ENCODE data around the gene SIAH2. TPM values are rescaled to one million over a fixed set of nuclear protein-coding genes. Genes with fewer than 3 reads are reported as not detected.
"Not testable (repeated sequence)": the region's sequence is repeated elsewhere in the genome, so short reads cannot be mapped to it uniquely, and the experiment has no call there.

SIAH2 gene, protein sequence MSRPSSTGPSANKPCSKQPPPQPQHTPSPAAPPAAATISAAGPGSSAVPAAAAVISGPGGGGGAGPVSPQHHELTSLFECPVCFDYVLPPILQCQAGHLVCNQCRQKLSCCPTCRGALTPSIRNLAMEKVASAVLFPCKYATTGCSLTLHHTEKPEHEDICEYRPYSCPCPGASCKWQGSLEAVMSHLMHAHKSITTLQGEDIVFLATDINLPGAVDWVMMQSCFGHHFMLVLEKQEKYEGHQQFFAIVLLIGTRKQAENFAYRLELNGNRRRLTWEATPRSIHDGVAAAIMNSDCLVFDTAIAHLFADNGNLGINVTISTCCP
- total RNA-seq: 31.5 and 33.4 TPM in 2 replicates

DNA sequence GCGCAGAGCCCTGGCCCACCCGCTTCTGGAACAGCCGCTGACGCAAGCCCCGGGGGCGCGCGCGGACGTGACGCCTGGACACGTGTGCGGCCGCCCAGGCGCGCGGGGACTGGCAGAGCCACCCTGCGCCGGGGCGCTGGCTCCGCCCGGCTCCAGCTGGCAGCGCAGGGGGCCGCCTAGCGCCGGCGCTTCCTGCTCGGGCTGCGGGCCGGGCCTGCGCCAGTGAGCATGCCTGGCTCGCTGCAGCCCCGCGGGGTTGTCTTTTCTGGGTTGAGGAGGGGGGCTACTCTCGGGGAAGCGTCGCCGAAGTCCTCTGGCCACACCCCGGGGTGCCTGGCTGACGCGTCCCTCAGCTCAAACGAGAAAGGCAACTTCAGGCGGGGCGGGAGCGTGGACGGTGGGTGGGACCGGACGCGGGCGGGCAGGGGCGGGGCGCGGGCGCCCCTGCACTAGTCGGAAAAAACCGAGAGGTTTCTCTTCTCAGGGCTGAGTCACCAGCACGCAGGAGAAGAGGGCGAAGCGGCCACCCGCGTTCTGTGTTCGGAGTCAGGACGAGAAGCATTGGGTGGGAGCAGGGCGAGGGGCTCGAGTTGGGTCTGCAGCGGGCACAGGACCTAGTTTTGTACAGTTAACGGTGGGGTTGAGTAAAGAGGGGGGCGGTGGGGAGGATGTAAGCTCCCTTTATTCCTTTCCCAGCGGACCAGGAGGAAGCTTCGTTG lies at the start of gene SIAH2:
Gene SIAH2 (minus strand): TSS at position 48 of the 719 bp plus-strand sequence. CDS start 320 bp downstream, outside the sequence.
- intact Hi-C loops (cut with micrococcal nuclease): loop anchor here (1.0 to 10.0 kb wide), 11 partner anchors 21 to 950 kb away; partner anchors contain the start of genes EIF2A, ERICH6, GPR171 and MED12L

- intact Hi-C loops (cut with micrococcal nuclease): no loop called here
Observed at GRCh38 chr3:150811984-150812383, 49.0 kb upstream of the SIAH2 start.

DNA sequence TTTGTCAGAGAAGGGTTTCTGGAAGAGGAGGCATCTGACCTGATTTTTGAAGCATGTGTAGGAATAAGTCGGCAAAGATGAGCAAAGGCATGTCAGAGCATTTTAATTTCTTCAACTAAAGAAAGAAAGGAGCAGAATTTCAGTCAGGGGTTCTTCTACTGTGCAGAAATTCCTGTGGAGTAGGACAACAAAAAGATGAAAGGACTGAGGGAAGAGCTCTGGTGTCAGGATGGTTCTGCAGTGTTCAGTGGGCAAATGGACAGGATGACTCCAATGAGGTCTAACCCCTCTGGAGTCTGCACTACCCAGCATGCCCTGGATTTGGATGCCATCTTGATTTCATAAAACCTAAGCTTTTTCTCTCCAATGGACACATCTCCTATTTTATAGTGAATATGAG lies 47.7 kb upstream of the SIAH2 start:
- intact Hi-C loops (cut with micrococcal nuclease): no loop called here

GRCh38 chr3:150806185-150806835 lies 43.3 kb upstream of the SIAH2 start:
- intact Hi-C loops (cut with micrococcal nuclease): no loop called here

DNA sequence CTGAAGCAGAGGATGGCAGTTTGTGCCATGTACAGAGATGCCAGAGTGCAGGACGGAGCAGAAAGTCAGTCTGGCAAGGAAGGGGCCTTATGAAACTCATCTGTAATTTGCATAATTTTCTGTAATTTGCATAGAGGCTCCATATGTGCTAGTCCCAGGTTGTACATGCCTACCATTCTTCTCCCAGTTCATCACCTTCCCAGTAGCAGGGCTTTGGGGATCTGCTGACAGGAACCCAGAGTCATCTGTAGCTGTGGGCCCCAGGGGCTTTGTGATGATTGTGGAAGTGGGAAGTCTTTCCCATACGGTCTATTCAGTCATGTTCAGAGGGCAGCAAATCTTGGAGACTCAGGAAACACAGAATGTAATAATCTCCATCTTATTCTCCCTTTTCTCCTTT lies 42.4 kb upstream of the SIAH2 start:
- intact Hi-C loops (cut with micrococcal nuclease): no loop called here

DNA sequence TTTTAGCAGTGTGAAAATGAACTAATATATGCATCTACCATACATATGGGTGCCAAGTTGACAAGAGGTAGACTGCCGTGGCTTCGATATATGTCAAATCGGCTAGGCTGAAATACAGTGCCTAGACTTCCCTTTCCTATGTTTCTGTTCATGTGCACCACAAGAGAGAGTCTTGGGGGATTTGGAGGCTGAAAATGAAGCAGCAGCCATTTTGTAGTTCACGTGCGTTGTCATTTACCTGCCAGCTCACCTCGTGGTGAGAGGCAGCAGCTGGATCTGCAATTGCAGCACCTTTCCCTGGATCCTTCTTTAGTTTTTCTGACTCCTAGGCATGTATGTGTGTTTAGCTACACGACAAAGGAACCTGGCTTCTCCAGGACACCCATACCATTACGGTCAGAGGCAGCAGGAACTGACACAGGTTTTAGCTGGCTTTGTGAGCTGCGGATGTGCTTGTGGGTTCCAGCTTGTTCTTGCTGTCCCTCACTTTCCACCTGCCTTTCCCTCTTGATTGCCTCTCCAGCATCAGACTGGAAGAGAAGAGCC lies 40.5 kb upstream of the SIAH2 start:
- intact Hi-C loops (cut with micrococcal nuclease): no loop called here

DNA sequence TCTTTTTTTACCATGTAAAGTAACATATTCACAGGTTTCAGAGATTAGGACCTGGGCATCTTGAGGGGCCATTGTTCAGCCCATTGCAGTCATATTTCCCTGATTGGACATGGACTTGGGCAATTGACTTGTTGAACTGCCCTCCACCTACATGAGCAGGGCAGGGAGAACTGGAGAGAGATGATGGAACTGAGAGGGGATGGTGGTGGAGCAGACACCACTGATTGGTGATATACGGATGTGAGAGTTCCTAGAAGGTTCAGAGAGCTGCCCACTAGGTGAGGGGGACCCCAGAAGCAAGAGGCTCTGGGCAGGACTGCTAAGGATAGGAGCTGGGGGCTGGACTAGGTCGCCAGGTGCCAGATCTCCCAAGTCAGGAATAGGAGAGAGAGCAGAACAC lies 37.8 kb upstream of the SIAH2 start:
- intact Hi-C loops (cut with micrococcal nuclease): no loop called here

DNA sequence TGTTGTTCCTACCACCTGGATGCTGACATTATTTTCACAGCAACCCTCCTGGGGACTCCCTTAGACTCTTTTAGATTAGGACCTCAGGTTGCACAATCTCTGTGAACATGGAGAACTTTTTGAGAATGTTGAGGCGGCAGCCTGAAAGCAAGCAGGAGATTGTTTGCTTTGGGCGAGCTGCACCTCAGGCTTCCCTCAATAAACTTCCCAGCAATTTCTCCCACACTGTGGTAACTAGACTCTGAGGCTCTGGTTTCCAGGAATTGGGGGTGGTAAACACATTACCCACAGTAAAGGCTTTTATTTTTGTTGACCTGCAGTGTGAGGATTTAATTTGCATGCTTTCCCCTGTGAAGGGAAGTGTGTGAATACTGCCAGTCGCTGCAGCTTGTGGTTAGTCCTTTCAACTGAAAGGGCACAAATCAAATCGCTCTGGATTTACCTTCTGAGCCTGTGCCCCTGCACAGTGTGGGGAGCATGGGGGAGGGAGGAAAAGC lies 35.2 kb upstream of the SIAH2 start:
- intact Hi-C loops (cut with micrococcal nuclease): no loop called here

- intact Hi-C loops (cut with micrococcal nuclease): no loop called here
Observed at GRCh38 chr3:150797155-150797554, 34.2 kb upstream of the SIAH2 start.

DNA sequence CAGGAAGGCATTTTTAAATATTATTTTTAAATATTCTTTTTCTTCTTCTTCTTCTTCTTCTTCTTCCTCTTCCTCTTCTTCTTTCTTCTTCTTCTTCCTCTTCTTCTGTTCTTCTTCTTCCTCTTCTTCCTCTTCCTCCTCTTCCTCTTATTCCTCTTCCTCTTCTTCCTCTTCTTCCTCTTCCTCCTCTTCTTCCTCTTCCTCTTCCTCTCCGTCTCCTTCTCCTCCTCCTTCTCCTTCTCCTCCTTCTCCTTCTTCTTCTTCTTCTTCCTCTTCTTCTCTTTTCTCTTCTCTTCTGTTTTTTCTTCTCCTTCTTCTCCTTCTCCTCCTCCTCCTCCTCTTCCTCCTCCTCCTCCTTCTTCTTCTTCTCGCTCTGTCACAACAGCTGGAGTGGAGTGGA lies 33.6 kb upstream of the SIAH2 start:
- intact Hi-C loops (cut with micrococcal nuclease): not testable (repeated sequence)

GRCh38 chr3:150793641-150794040 lies 30.7 kb upstream of the SIAH2 start:
- intact Hi-C loops (cut with micrococcal nuclease): no loop called here

- intact Hi-C loops (cut with micrococcal nuclease): no loop called here
Observed at GRCh38 chr3:150790629-150791028, 27.7 kb upstream of the SIAH2 start.

DNA sequence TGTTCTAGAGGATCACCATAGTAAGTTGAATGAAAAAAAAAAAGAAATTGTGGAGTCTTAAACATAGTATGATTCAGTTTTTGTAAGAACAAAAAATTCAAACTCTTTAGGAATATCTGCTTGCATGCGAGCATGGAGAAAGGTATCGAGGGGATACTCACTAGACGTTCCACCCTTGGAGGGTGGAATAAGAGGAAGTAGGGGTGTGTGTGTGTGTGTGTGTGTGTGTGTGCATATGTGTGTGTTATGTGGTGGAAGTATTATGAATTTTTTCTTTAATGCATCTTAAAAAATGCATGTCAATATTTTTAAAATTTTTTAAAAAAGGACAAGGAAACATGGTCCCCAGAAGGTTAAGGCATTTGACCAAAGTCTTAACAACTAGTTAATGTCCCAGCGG lies 26.5 kb upstream of the SIAH2 start:
- intact Hi-C loops (cut with micrococcal nuclease): loop anchor here (5.0 kb wide), 2 partner anchors 138 to 358 kb away; no protein-coding TSS in a partner anchor

GRCh38 chr3:150787741-150788370 lies 24.9 kb upstream of the SIAH2 start:
- intact Hi-C loops (cut with micrococcal nuclease): loop anchor here (1.0 to 5.0 kb wide), 4 partner anchors 67 to 359 kb away; no protein-coding TSS in a partner anchor

DNA sequence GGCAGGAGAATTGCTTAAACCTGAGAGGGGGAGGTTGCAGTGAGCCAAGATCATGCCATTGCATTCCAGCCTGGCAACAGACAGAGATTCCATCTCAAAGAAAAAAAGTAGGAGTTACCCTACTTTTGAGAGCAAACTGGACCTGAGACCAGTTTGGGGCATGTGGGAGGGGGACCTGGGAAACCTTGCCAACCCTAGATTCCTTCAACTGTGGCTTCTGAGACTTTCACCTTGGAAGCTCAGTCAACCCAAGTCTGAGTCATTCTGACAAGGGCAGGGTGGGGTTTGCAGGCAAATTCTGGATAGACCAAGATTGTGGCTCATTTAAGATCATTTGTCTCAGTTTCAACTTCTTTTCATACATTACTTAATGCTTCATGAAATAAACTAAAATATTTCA lies 23.8 kb upstream of the SIAH2 start:
- intact Hi-C loops (cut with micrococcal nuclease): loop anchor here (1.0 to 5.0 kb wide), 4 partner anchors 65 to 361 kb away; no protein-coding TSS in a partner anchor

DNA sequence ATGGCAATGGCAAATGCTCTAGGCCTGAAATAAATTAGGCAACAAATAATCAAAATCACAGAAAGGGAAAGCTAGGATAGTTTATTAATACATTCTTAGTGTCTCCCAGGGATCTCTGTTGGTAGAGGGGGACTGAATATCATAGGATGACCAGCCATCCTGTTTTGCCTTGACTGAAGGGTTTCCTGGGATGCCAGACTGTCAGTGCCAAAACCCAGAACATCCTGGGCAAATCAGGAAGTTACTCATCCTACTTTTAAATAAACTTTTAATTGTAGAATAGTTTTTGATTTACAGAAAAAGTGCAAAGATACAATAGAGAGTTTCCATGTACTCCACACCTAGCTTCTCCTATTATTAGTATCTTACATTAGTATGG lies 21.8 kb upstream of the SIAH2 start:
- intact Hi-C loops (cut with micrococcal nuclease): loop anchor here (1.0 to 5.0 kb wide), 4 partner anchors 21 to 377 kb away; partner anchors contain the start of genes SIAH2 and TSC22D2

- intact Hi-C loops (cut with micrococcal nuclease): loop anchor here (1.0 to 5.0 kb wide), 2 partner anchors 21 to 377 kb away; partner anchors contain the start of genes SIAH2 and TSC22D2
Observed at GRCh38 chr3:150783920-150784746, 21.2 kb upstream of the SIAH2 start.

- intact Hi-C loops (cut with micrococcal nuclease): loop anchor here (5.0 kb wide), 1 partner anchor 376 kb away; the partner anchor contains the start of gene TSC22D2
Observed at GRCh38 chr3:150783316-150783715, 20.3 kb upstream of the SIAH2 start.

DNA sequence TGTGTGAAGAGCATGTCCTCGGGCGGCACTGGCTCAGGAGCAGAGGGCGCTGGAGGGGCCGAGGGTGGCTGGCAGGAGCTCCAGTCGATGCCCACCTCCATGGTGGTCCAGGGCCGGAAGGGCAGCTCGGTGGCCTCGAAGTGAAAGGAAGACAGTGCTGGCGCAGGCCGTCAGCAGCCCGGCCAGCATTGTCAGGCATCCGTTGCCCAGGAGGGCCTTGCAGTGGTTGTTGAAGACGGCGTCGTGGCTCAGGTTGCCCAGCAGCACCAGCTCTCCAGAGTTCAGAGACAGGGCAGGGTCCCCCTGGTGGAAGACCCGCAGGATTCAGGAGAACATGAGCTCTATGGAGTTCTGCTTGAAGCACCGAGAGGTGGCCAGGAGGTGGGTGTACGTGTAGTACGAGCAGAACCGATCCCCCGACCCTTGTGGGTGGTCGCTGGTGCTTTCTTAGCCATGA lies 16.5 kb upstream of the SIAH2 start:
- intact Hi-C loops (cut with micrococcal nuclease): no loop called here

All from T-helper 2 cell treated with Interferon-gamma antibody and Interleukin-4, amounts not matched to agents 100 ng/mL and 5 ng/mL, for 36 hours (primary cell).